Omental fat pad (tissue), 4 donors: ENCODE measurements around the gene EARS2. TPM values are rescaled to one million over a fixed set of nuclear protein-coding genes. Genes with fewer than 3 reads are reported as not detected.
"Not testable (repeated sequence)": the region's sequence is repeated elsewhere in the genome, so short reads cannot be mapped to it uniquely, and the experiment has no call there.

Source experiments
- ATAC-seq: fragments of 150-250 bp; one replicate; pipeline ENCODE4 v1.9.1; 2016; ENCODE audit warnings: mild to moderate bottlenecking, moderate library complexity; ENCODE audit not compliant: low FRiP score
- DNase-seq: peaks from one replicate; pipeline ENCODE4 v3.0.0-alpha.2; 2019; ENCODE audit warnings: low spot score
- total RNA-seq, 4 donors: library from RNA; depleted of rRNA; stranded (reverse); fragments of >200 nt; gene quantifications; one replicate each; pipeline ENCODE4 v1.1.0, GENCODE V29; 2016
- TF ChIP-seq, protein P1 (sequence below), 3 donors: fragments of 450-650 bp; IDR thresholded peaks; one replicate each; pipeline ENCODE4 v1.5.1; 2016 to 2017; ENCODE audit warnings: antibody characterized with exemption in 3 of 3, mild to moderate bottlenecking in 3 of 3, moderate library complexity in 2 of 3

Gene EARS2
- total RNA-seq, 4 donors from 2014 or later: 18.1 to 24.3 (median 21.4) TPM

DNA sequence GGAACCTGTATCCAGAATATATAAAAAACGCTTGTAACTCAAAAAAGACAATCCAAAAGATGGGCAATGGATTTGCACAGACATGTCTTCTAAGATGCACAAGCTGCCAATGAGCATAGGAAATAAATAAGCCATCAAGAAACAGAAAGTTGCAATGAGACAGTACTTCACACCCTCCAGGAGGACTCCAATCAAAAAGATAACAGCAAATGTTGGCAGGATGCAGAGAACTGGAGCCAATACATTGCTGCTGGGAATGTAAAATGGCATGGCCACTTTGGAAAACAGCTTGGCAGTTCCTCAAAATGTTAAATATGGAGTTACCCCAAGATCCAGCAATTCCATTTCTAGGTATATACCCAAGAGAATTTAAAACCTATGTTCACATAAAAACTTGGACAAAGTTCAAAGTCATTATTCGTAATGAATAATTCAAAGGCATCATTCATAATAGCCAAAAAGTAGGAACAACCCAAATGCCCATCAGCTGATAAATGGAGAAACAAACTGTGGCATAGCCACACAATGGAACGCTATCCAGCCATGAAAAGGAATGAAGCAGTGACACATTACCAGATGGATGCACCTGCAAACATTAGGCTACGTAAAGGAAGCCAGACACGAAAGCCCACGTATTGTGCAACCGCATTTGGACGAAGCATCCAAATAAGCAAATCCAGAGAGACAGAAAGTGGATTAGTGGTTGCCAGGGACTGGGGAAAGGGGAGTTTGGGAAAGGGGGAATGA is 72.5 kb downstream of the EARS2 start:
- ATAC-seq (no peak), DNase-seq (no peak)
- TF ChIP-seq, protein P1, sequence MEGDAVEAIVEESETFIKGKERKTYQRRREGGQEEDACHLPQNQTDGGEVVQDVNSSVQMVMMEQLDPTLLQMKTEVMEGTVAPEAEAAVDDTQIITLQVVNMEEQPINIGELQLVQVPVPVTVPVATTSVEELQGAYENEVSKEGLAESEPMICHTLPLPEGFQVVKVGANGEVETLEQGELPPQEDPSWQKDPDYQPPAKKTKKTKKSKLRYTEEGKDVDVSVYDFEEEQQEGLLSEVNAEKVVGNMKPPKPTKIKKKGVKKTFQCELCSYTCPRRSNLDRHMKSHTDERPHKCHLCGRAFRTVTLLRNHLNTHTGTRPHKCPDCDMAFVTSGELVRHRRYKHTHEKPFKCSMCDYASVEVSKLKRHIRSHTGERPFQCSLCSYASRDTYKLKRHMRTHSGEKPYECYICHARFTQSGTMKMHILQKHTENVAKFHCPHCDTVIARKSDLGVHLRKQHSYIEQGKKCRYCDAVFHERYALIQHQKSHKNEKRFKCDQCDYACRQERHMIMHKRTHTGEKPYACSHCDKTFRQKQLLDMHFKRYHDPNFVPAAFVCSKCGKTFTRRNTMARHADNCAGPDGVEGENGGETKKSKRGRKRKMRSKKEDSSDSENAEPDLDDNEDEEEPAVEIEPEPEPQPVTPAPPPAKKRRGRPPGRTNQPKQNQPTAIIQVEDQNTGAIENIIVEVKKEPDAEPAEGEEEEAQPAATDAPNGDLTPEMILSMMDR (IDR thresholded peaks at IDR 0.05): no peak

DNA sequence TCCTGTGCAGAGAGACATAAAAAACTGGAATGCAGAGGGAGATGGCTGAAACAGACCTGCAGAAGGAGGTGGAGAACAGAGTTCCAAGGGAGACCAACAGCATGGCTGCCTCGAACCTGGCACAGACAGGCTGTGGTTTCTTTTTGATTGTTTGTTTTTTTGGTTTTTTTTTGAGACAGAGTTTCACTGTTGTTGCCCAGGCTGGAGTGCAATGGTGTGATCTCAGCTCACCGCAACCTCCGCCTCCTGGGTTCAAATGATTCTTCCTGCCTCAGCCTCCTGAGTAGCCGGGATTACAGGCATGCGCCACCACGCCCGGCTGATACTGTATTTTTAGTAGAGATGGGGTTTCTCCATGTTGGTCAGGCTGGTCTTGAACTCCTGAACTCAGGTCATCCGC is 73.7 kb downstream of the EARS2 start:
- ATAC-seq, DNase-seq: not testable (repeated sequence)

DNA sequence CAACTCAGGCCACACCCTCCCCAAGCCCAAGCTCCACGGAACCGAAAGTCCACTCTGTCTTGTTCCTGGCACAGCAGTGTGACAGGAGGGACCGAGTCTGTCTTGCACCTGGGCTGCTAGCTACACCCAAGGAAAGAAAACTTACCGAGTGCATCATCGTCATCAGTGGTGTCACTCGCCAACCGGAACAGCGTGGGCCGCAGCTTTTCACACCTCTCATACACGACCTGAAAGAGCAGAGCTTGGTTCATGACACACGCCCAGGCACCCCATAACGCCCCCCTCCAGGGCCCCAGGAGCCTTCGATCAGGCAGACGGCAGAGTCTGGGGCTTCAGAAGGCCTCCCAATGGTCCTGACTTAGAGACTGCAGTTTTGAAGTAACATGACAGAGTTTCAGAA is 74.4 kb downstream of the EARS2 start:
- DNase-seq (no peak), ATAC-seq (no peak)
- TF ChIP-seq, protein P1 (IDR thresholded peaks at IDR 0.05): no peak

DNA sequence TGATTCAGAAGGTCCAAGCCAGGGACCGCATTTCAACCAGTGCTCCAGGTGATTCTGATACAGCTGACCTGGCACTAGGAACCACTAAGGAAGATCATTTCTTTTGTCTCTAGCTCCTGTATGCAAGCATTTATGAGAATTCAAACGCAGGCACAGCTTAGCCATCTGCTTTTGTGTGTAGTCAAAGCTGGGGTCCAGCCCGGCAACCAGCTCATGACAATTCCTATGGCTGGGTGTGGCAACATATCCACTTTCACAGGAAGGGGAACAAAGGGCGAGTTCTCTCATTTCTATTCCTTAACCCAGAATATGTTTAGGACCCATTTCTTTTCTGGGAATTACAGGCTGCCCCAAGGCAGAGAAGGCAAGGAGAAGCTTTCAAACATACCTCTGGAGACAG is 76.9 kb downstream of the EARS2 start:
- ATAC-seq: no peak
- no peak for DNase-seq
- TF ChIP-seq, protein P1 (IDR thresholded peaks at IDR 0.05): no peak

DNA sequence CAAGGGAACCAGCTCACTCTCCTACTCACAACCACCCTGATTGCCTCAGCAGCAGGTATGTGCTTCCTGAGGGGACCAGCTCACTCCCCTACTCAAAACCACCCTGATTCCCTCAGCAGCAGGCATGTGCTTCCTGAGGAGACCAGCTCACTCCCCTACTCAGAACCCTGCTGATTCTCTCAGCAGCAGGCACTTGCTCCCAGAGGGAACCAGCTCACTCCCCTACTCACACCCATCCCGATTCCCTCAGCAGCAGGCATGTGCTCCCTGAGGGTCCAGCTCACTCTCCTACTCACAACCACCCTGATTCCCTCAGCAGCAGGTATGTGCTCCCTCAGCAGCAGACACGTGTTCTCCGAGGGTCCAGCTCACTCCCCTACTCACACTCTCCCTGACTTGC is 78.0 kb downstream of the EARS2 start:
- ATAC-seq (no peak), DNase-seq (no peak)
- TF ChIP-seq, protein P1 (IDR thresholded peaks at IDR 0.05): no peak

DNA sequence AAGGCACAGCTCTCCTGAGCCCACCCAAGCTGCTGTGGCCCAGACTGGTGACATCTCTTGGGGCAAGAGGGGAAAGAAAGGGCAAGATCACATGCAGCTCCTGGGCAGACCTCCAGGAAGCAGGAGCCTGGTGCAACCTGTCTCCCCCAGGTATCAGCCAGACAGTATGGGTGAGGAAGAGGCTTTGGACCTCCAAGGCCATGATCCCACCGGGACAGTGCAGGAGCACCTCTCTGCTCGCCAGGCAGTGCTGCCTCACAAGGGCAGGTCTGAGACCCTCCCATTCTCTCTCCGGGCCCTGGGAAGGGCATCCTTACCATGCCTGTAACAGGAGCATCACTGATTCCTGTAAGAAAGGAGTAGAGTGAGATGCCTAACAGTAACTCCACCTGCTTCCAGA is 78.6 kb downstream of the EARS2 start:
- DNase-seq (no peak), ATAC-seq (no peak)
- TF ChIP-seq, protein P1 (IDR thresholded peaks at IDR 0.05): no peak

DNA sequence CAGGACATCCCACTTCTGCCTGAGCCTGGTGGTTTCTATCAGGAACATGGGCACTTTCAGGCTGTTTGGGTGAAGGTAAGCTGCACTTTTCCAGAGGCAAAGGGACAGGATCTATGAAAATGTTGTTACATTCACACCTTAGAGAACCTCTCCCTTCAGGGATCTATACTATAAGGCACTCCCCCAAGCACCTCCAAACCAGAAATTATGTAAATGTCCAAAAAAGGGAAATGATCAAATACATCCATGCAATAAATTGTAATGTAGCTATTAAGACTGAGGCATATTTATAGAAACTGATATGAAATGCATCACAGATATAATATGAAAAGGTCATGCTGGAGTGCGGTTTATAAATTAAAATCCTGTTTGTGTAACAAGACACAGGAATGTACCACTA is 80.9 kb downstream of the EARS2 start:
- ATAC-seq (no peak), DNase-seq (no peak)
- TF ChIP-seq, protein P1 (IDR thresholded peaks at IDR 0.05): no peak

Other genes with a start within 250 kb of the EARS2 start
- gene COG7, start 104.2 kb downstream of the EARS2 start, total RNA-seq: 10 to 100 TPM; 12.0 to 23.0 (median 13.3) TPM
- 10 to 100 TPM; 35.5 to 59.3 (median 40.8) TPM for gene GGA2, start 46.9 kb downstream of the EARS2 start, total RNA-seq
- gene UBFD1, start 377 bp upstream of the EARS2 start, total RNA-seq: 10 to 100 TPM; 55.8 to 89.1 (median 66.5) TPM
- 10 to 100 TPM; 48.5 to 92.6 (median 73.4) TPM for gene NDUFAB1, start 39.0 kb upstream of the EARS2 start, total RNA-seq
- gene PALB2, start 84.0 kb upstream of the EARS2 start, total RNA-seq: 10 to 100 TPM in 3 of 4 donors, 1 to 10 TPM in 1; 6.3 to 13.8 (median 11.9) TPM
- gene DCTN5, start 84.1 kb upstream of the EARS2 start, total RNA-seq: 10 to 100 TPM; 34.0 to 43.1 (median 38.0) TPM
- gene PLK1, start 121.5 kb upstream of the EARS2 start, total RNA-seq: 1 to 10 TPM in 2 of 4 donors, under 1 TPM in 2; 0.65 to 7.7 (median 1.4) TPM
- not detected for gene ERN2, start 155.9 kb upstream of the EARS2 start, total RNA-seq
- gene CHP2, start 197.7 kb upstream of the EARS2 start, total RNA-seq: not detected